Choroid plexus epithelial cell (primary cell): ENCODE measurements around the gene SV2A.

Source experiments
- DNase-seq: peaks from one replicate; pipeline ENCODE4 v3.0.0-alpha.2; 2010; ENCODE audit warnings: low read depth
- H3K4me3 ChIP-seq: 2 replicates; pipeline ENCODE4 v1.5.1; 2011; ENCODE audit warnings: low read depth, mild to moderate bottlenecking, control low read depth, low read length, moderate library complexity
- CTCF ChIP-seq: conservative IDR thresholded peaks from 2 replicates; pipeline ENCODE4 v1.5.1; 2011; ENCODE audit warnings: low read depth, mild to moderate bottlenecking, control low read depth, inconsistent platforms, low read length, moderate library complexity

Gene SV2A

GRCh38 chr1:149923626-149924025 lies 6.0 kb upstream of the SV2A start:
- no peak for TF ChIP-seq CTCF
- DNase-seq, result no peak
- no peak overlapping the region for H3K4me3 ChIP-seq

GRCh38 chr1:149916898-149917252 lies 769 bp downstream of the SV2A start:
- no peak for TF ChIP-seq CTCF
- no peak for DNase-seq
- H3K4me3 ChIP-seq, result peak overlapping the region; percentile 70

- TF ChIP-seq CTCF, result no peak
- H3K4me3 ChIP-seq, result peak overlapping the region; percentile 70
- DNase-seq, result peak; percentile 11
These were observed 1.3 kb downstream of the SV2A start for GRCh38 chr1:149916193-149916897.

GRCh38 chr1:149915429-149916192 lies 2.0 kb downstream of the SV2A start:
- DNase-seq, result no peak
- H3K4me3 ChIP-seq, result no peak overlapping the region
- no peak for TF ChIP-seq CTCF

GRCh38 chr1:149914545-149914944 lies 3.1 kb downstream of the SV2A start:
- no peak overlapping the region for H3K4me3 ChIP-seq
- TF ChIP-seq CTCF, result no peak

GRCh38 chr1:149906570-149907075 lies 11.0 kb downstream of the SV2A start:
- no peak for DNase-seq
- H3K4me3 ChIP-seq, result no peak overlapping the region
- no peak for TF ChIP-seq CTCF

More at GRCh38 chr1:149914545-149914944, 3.1 kb downstream of the SV2A start:
- DNase-seq, result no peak
